Karpas-422 (cell line): ENCODE results near the gene SDK1. TPM values are rescaled to one million over a fixed set of nuclear protein-coding genes. Genes with fewer than 3 reads are reported as not detected.
"Not testable (repeated sequence)": the region's sequence is repeated elsewhere in the genome, so short reads cannot be mapped to it uniquely, and the experiment has no call there.

Experiments
- DNase-seq: peaks from one replicate; pipeline ENCODE4 v3.0.0-alpha.2; 2015
- H2AFZ ChIP-seq: fragments of 200-600 bp; sonication (generic); 2 replicates; pipeline ENCODE4 v1.6.1; 2014; ENCODE audit warnings: antibody characterized with exemption, low read length, mixed read lengths
- H3K27ac ChIP-seq: fragments of 200-600 bp; sonication (generic); 2 replicates; pipeline ENCODE4 v1.5.1; 2014; ENCODE audit warnings: mild to moderate bottlenecking, low read length, moderate library complexity
- H3K27me3 ChIP-seq: fragments of 200-600 bp; sonication (generic); 2 replicates; pipeline ENCODE4 v1.6.1; 2014; ENCODE audit warnings: low read length, mixed read lengths
- H3K36me3 ChIP-seq: fragments of 200-600 bp; sonication (generic); 2 replicates; pipeline ENCODE4 v1.6.1; 2014; ENCODE audit warnings: low read length, mixed read lengths; ENCODE audit not compliant: insufficient read depth
- H3K4me1 ChIP-seq: fragments of 200-600 bp; sonication (generic); 2 replicates; pipeline ENCODE4 v1.6.1; 2014; ENCODE audit warnings: mild to moderate bottlenecking, low read length, mixed read lengths
- H3K4me2 ChIP-seq: fragments of 200-600 bp; sonication (generic); 2 replicates; pipeline ENCODE4 v1.6.1; 2014; ENCODE audit warnings: low read length, low read depth, mild to moderate bottlenecking; ENCODE audit not compliant: poor library complexity, severe bottlenecking
- H3K4me3 ChIP-seq: fragments of 200-600 bp; sonication (generic); 2 replicates; pipeline ENCODE4 v1.5.1; 2014; ENCODE audit warnings: mild to moderate bottlenecking, antibody characterized with exemption, low read length, mixed read lengths
- H3K79me2 ChIP-seq: fragments of 200-600 bp; sonication (generic); 2 replicates; pipeline ENCODE4 v1.6.1; 2014; ENCODE audit warnings: mild to moderate bottlenecking, low read length, mixed read lengths
- H3K9ac ChIP-seq: fragments of 200-600 bp; sonication (generic); 2 replicates; pipeline ENCODE4 v1.6.0; 2014; ENCODE audit warnings: low read length
- H3K9me2 ChIP-seq: fragments of 200-600 bp; sonication (generic), shearing (Covaris generic); replicated peaks from 2 replicates; pipeline ENCODE4 v1.6.0; 2014; ENCODE audit warnings: mild to moderate bottlenecking, low read length, moderate library complexity; ENCODE audit not compliant: insufficient read depth
- H3K9me3 ChIP-seq: fragments of 300-700, 200-600 bp; sonication (generic); 2 replicates; pipeline ENCODE4 v1.6.1; 2014; ENCODE audit warnings: low read length, mixed read lengths
- H4K20me1 ChIP-seq: fragments of 200-600 bp; sonication (generic); 2 replicates; pipeline ENCODE4 v1.6.1; 2014; ENCODE audit warnings: mild to moderate bottlenecking, antibody characterized with exemption, low read length, low read depth; ENCODE audit not compliant: insufficient read depth
- total RNA-seq: library from RNA; depleted of rRNA; stranded (reverse); fragments of >200 nt; shearing (Covaris generic); gene quantifications from 2 replicates; pipeline ENCODE4 v1.2.3, GENCODE V29; 2014; ENCODE audit warnings: low replicate concordance

SDK1 gene
- total RNA-seq, 1 experiment from 2014 or later: not detected

GRCh38 chr7:3753868-3754267 lies 452.8 kb downstream of the SDK1 start:
- Histone ChIP-seq H3K36me3 (no peaks in the 10 kb centered on the region), H3K9me3 (no peaks in the 10 kb centered on the region; the same call in 1 of the 2 replicates), H4K20me1 (no peaks in the 10 kb centered on the region), H3K4me1 (no peaks in the 10 kb centered on the region), H3K27ac (no peak overlapping the region), H3K79me2 (no peaks in the 10 kb centered on the region), H2AFZ (no peak overlapping the region), H3K9me2 (no peaks in the 10 kb centered on the region), H3K27me3 (no peaks in the 10 kb centered on the region), H3K4me3 (no peak overlapping the region), H3K4me2 (no peak overlapping the region), H3K9ac (no peak overlapping the region)
- no peak for DNase-seq

- no peak overlapping the region for H3K27ac ChIP-seq
- H3K9me3 ChIP-seq: no peaks in the 10 kb centered on the region; the same call in 1 of the 2 replicates
- H3K4me2 ChIP-seq: no peak overlapping the region
- H4K20me1 ChIP-seq: no peaks in the 10 kb centered on the region
- H3K9me2 ChIP-seq: no peaks in the 10 kb centered on the region
- no peaks in the 10 kb centered on the region for H3K27me3 ChIP-seq
- no peak overlapping the region for H2AFZ ChIP-seq
- no peaks in the 10 kb centered on the region for H3K4me1 ChIP-seq
- H3K9ac ChIP-seq: no peak overlapping the region
- no peak for DNase-seq
- no peaks in the 10 kb centered on the region for H3K79me2 ChIP-seq
- no peaks in the 10 kb centered on the region for H3K36me3 ChIP-seq
- H3K4me3 ChIP-seq: no peak overlapping the region
These were observed 453.7 kb downstream of the SDK1 start for GRCh38 chr7:3754493-3755341.

- H3K36me3 ChIP-seq, H3K9ac ChIP-seq, H3K27ac ChIP-seq, DNase-seq, H3K27me3 ChIP-seq, H3K9me2 ChIP-seq, H3K9me3 ChIP-seq, H3K4me2 ChIP-seq, H4K20me1 ChIP-seq, H2AFZ ChIP-seq, H3K4me3 ChIP-seq, H3K4me1 ChIP-seq, H3K79me2 ChIP-seq: not testable (repeated sequence)
These were observed 454.9 kb downstream of the SDK1 start for GRCh38 chr7:3755778-3756453.

- Histone ChIP-seq H3K79me2 (no peaks in the 10 kb centered on the region), H3K4me1 (peaks cover 1% of the 10 kb centered on the region; the same call in 1 of the 2 replicates), H4K20me1 (no peaks in the 10 kb centered on the region), H3K27me3 (no peaks in the 10 kb centered on the region), H3K9ac (no peak overlapping the region), H3K27ac (no peak overlapping the region), H3K9me2 (no peaks in the 10 kb centered on the region), H3K9me3 (no peaks in the 10 kb centered on the region; the same call in 1 of the 2 replicates), H3K4me3 (no peak overlapping the region), H2AFZ (no peak overlapping the region), H3K36me3 (no peaks in the 10 kb centered on the region), H3K4me2 (no peak overlapping the region)
- no peak for DNase-seq
These were observed 456.0 kb downstream of the SDK1 start for GRCh38 chr7:3757059-3757458.

DNA sequence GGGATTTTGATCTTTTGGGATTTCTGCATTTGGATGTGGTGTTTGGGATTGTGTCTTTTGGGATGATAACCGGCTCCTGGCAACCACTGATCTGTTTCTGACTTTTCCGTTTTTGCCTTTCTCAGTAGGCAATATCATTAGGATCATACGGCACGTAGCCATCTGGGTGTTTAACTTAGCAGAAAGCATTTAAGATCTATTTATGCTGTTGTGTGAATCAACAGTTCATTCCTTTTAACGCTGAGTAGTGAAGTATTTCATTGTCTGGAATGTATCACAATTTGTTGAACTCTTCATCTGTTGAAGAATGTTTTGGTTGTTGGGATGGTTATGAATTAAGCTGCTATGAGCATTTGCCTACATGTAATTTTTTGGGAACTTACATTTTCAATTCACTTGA lies 459.6 kb downstream of the SDK1 start:
- Histone ChIP-seq H3K9me2 (no peaks in the 10 kb centered on the region), H3K27ac (no peak overlapping the region), H3K79me2 (no peaks in the 10 kb centered on the region), H4K20me1 (no peaks in the 10 kb centered on the region), H3K27me3 (no peaks in the 10 kb centered on the region), H3K9me3 (no peaks in the 10 kb centered on the region; the same call in 1 of the 2 replicates), H3K36me3 (no peaks in the 10 kb centered on the region), H3K4me1 (peaks cover 6% of the 10 kb centered on the region; the same call in 1 of the 2 replicates), H3K4me2 (no peak overlapping the region), H2AFZ (no peak overlapping the region), H3K9ac (no peak overlapping the region), H3K4me3 (no peak overlapping the region)
- no peak for DNase-seq

DNA sequence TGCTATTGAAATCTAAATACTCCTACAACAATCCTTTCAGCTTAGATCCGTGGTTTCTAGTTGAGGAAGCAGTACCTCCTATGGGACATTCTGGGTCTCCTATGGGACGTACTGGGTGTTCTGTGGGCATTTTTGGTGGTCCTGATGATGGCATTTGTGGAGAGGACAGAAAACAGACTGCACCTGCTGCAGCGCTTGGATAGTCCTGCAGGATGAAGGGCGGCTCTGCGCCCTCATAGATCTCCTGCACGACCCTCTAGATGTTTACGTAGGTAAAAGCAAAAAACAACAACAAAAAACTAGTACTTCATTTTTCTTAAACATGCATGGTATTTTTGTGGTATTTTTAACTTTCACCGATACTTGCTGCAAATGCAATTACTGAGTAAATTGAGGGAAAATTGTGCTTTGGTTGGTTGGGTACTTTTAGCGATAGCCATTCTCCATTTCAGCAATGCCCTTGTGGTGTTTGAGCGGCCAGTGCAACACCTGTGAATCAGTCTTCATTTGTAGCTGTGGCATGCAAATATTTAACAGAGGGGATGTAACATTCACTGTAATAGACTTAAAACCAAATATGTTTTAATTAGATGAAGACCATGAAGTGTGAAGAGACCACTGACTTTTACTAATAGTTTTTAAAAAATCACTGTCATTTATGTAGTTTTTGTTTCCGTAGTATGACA lies 461.2 kb downstream of the SDK1 start:
- no peaks in the 10 kb centered on the region for H3K79me2 ChIP-seq
- H3K4me2 ChIP-seq: no peak overlapping the region
- peaks cover 6% of the 10 kb centered on the region; the same call in 1 of the 2 replicates for H3K4me1 ChIP-seq
- no peak overlapping the region for H3K27ac ChIP-seq
- H3K9ac ChIP-seq: no peak overlapping the region
- no peak overlapping the region for H3K4me3 ChIP-seq
- no peaks in the 10 kb centered on the region for H3K27me3 ChIP-seq
- no peak overlapping the region for H2AFZ ChIP-seq
- no peaks in the 10 kb centered on the region for H3K36me3 ChIP-seq
- H3K9me3 ChIP-seq: no peaks in the 10 kb centered on the region; the same call in 1 of the 2 replicates
- no peak for DNase-seq
- H4K20me1 ChIP-seq: no peaks in the 10 kb centered on the region
- no peaks in the 10 kb centered on the region for H3K9me2 ChIP-seq

DNA sequence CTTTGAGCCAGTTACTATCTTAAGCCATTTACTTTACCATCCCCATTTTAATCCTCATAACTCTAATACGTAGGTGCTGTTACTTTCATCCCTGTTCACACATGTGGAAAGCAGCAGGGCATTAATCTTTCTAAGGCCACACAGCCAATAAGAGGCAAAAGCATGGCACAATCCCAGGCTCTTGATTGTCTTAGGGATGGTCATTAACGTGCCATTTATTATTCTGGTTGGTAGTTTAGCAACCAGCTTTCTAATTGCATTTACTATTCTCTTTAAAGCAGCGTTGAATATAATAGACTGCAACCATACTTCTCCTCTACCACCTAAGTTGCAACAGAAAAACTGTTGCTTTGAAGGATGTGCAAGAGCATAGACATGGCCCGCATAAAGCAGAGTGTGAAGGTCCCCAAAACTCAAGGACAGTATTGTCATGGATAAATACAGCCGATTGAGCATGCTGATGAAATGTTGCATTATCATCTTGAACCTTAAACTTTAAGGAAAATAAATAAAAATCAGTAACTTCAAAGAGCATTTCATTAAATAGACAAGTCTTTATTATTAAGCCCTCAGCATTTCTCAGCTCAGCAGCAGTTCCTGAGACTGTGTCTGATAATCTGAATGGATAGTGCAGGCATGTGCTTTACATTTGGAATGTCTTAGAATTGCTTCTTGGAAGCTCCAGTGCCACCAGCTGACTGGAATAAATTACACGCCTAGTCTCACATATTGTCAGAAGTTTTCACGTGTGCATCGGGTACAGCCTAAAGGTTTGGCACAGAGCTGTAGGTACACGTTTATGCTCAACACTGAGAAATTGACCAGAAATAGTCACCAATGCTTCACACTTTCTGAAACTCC lies 467.1 kb downstream of the SDK1 start:
- H3K4me1 ChIP-seq: no peaks in the 10 kb centered on the region
- H3K4me2 ChIP-seq: no peak overlapping the region
- H3K9me2 ChIP-seq: no peaks in the 10 kb centered on the region
- H3K79me2 ChIP-seq: no peaks in the 10 kb centered on the region
- H3K9ac ChIP-seq: no peak overlapping the region
- DNase-seq: no peak
- no peaks in the 10 kb centered on the region for H3K27me3 ChIP-seq
- H2AFZ ChIP-seq: no peak overlapping the region
- no peak overlapping the region for H3K27ac ChIP-seq
- no peaks in the 10 kb centered on the region for H4K20me1 ChIP-seq
- no peak overlapping the region for H3K4me3 ChIP-seq
- H3K9me3 ChIP-seq: no peaks in the 10 kb centered on the region
- no peaks in the 10 kb centered on the region for H3K36me3 ChIP-seq
